Panc1 (cell line): ENCODE measurements around the gene ALAS2. TPM values are rescaled to one million over a fixed set of nuclear protein-coding genes. Genes with fewer than 3 reads are reported as not detected.

Experiments
- ATAC-seq: fragments of 200-7000 bp; cut with Tn5 transposase; 2 replicates; pipeline ENCODE4 v1.9.1; 2020; ENCODE audit warnings: mild to moderate bottlenecking, moderate library complexity
- BruUV-seq: library from RNA; stranded (reverse); fragments of 400-500 nt; replicated peaks from 2 replicates; lab custom pipeline; 2021; lab: Mats Ljungman, UMichigan
- CTCF ChIA-PET: fragments of 300-600 bp; sonication (Branson Sonifier 250); formaldehyde crosslinking; loops from one replicate; lab custom pipeline; 2022; ENCODE audit warnings: antibody characterized with exemption; lab: Charles Lee
- POLR2A ChIA-PET: fragments of 300-600 bp; sonication (Branson Sonifier 250); formaldehyde crosslinking; loops from one replicate; lab custom pipeline; 2022; ENCODE audit warnings: antibody characterized with exemption; lab: Charles Lee
- DNase-seq: peaks from one replicate; pipeline ENCODE4 v3.0.0-alpha.2; 2010; ENCODE audit warnings: low read depth, low spot score
- H3K27ac ChIP-seq: 2 replicates; pipeline ENCODE4 v1.5.1; 2011; ENCODE audit warnings: mild to moderate bottlenecking, low read length, inconsistent platforms
- H3K27me3 ChIP-seq: fragments of 200-500 bp; sonication (Bioruptor generic); 2 replicates; pipeline ENCODE4 v1.6.0; 2014; ENCODE audit warnings: low read length, inconsistent platforms; ENCODE audit not compliant: control insufficient read depth, insufficient read depth
- H3K36me3 ChIP-seq: fragments of 200-500 bp; sonication (Bioruptor generic); 2 replicates; pipeline ENCODE4 v1.5.1; 2014; ENCODE audit warnings: inconsistent platforms, mild to moderate bottlenecking, low read length, moderate library complexity; ENCODE audit not compliant: control insufficient read depth, insufficient read depth
- H3K4me1 ChIP-seq: 2 replicates; pipeline ENCODE4 v1.5.1; 2011; ENCODE audit warnings: inconsistent platforms, mild to moderate bottlenecking, low read length, moderate library complexity; ENCODE audit not compliant: control insufficient read depth, insufficient read depth
- H3K4me3 ChIP-seq, 2 experiments: 2 replicates each; pipeline ENCODE4 v1.5.1; 2011 to 2012; ENCODE audit warnings: low read depth in 2 of 2, low read length in 2 of 2, mild to moderate bottlenecking in 2 of 2, inconsistent platforms in 1 of 2, moderate library complexity in 1 of 2
- H3K9me3 ChIP-seq: fragments of 200-500 bp; sonication (Bioruptor generic); 2 replicates; pipeline ENCODE4 v1.5.1; 2014; ENCODE audit warnings: low read depth, mild to moderate bottlenecking, inconsistent platforms, low read length, moderate library complexity; ENCODE audit not compliant: control insufficient read depth, insufficient read depth
- POLR2AphosphoS5 ChIP-seq: IDR thresholded peaks from 2 replicates; pipeline ENCODE4 v1.6.1; 2012; ENCODE audit warnings: mild to moderate bottlenecking, low read depth, low read length, moderate library complexity
- SIN3A ChIP-seq: IDR thresholded peaks from 2 replicates; pipeline ENCODE4 v1.6.1; 2012; ENCODE audit warnings: low read depth, mild to moderate bottlenecking, low read length, moderate library complexity, borderline replicate concordance; ENCODE audit not compliant: insufficient read depth
- TCF7L2 ChIP-seq: IDR thresholded peaks from 2 replicates; pipeline ENCODE4 v1.6.1; 2011; ENCODE audit warnings: mild to moderate bottlenecking, low read depth, low read length, inconsistent platforms
- in situ Hi-C: cut with HindIII; loops from 2 replicates; pipeline ENCODE4 v1.10.0; 2016; ENCODE audit warnings: low sequenced_read_pairs, low pct_unique_long_range_greater_than_20kb
- intact Hi-C: fragments of 100-400 bp; cut with micrococcal nuclease; formaldehyde crosslinking; loops from one replicate; pipeline ENCODE4 v1.10.0; 2022; ENCODE audit not compliant: unreplicated experiment
- total RNA-seq: library from RNA; stranded (reverse); gene quantifications from one replicate; pipeline ENCODE4 v1.2.1, GENCODE V29; 2021; ENCODE audit not compliant: unreplicated experiment
- TF ChIP-seq, protein P1 (sequence below): fragments of 450-650 bp; IDR thresholded peaks from 2 replicates; pipeline ENCODE4 v1.5.1; 2017; ENCODE audit warnings: mild to moderate bottlenecking
- TF ChIP-seq, protein P2 (sequence below), 2 experiments: IDR thresholded peaks; 2 replicates each; pipeline ENCODE4 v1.6.1; 2011 to 2012; ENCODE audit warnings: low read depth in 2 of 2, control low read depth in 1 of 2, low read length in 1 of 2, mild to moderate bottlenecking in 1 of 2, moderate library complexity in 1 of 2; ENCODE audit not compliant: insufficient read depth in 1 of 2

Gene ALAS2
- total RNA-seq, 1 experiment from 2014 or later, result not detected

DNA sequence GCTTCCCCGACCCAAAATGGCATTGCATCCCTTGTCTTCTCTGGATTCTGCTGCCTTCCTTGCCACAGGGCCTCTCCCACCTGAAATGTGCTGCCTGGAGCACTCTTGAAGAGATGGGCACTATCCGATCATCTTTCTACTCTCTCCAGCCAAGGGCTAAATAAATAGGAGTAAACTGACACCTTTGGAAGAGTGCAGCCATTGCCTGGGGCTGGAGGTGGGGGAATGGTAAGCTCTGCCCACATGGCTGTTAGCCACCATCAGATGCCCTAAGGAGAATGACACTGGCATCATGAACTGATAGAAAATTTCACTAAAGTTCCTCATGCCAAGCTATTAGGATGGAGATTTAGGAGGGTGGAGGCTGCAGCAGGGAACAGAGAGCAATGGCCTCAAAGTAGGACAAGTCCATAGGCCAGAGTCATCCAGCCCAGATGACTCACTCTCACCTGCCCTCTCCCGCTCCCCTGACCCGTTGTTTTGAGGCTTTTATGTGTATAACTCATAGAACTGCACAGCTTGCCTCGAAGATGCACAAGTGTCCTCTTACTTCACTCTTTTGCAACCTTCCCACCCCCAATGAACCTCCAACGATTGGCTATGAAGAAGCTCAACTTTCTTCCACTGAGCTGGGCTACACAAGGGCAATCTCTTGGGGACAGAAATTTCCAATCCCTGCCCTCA is 36.0 kb downstream of the ALAS2 start:
- Histone ChIP-seq H3K36me3 (no peaks in the 10 kb centered on the region; the same call in 1 of the 2 replicates), H3K9me3 (no peaks in the 10 kb centered on the region), H3K4me3 (no peak overlapping the region), H3K4me1 (no peaks in the 10 kb centered on the region), H3K27ac (no peak overlapping the region), H3K27me3 (no peaks in the 10 kb centered on the region; the same call in 1 of the 2 replicates)
- ATAC-seq (no peak), DNase-seq (no peak)
- ChIA-PET CTCF (no interaction called here), POLR2A (no interaction called here)
- in situ Hi-C loops, result no loop called here
- intact Hi-C loops, result no loop called here
- no TSS peak for BruUV-seq
- no peak for TF ChIP-seq POLR2AphosphoS5
- TF ChIP-seq, protein P1, sequence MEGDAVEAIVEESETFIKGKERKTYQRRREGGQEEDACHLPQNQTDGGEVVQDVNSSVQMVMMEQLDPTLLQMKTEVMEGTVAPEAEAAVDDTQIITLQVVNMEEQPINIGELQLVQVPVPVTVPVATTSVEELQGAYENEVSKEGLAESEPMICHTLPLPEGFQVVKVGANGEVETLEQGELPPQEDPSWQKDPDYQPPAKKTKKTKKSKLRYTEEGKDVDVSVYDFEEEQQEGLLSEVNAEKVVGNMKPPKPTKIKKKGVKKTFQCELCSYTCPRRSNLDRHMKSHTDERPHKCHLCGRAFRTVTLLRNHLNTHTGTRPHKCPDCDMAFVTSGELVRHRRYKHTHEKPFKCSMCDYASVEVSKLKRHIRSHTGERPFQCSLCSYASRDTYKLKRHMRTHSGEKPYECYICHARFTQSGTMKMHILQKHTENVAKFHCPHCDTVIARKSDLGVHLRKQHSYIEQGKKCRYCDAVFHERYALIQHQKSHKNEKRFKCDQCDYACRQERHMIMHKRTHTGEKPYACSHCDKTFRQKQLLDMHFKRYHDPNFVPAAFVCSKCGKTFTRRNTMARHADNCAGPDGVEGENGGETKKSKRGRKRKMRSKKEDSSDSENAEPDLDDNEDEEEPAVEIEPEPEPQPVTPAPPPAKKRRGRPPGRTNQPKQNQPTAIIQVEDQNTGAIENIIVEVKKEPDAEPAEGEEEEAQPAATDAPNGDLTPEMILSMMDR, result no peak

DNA sequence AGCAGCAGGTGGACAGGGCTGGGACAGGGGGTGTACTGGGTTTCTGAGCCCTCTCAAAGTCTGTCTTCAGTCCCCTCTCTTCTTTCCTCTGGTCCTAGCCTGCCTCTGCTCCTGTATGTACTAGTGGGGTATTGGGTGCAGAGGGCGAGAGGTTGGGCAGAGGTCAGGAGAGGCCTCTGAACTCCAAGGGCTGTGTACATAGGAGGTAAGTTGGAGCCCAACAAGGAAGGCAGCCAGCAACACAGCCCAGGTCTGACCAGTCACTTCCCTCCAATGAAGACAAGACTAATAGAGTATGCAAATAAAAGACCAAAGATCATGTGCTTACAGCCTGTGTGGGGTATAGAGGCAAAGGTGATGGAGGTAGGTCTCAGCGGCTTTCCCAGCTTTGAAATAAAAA is 36.7 kb downstream of the ALAS2 start, which contains the start of gene PFKFB1:
TSS of gene PFKFB1 (minus strand) at position 90 of the 400 bp plus-strand sequence. CDS start 181 bp downstream, outside the sequence.
- ATAC-seq (no peak), DNase-seq (no peak)
- BruUV-seq, result no TSS peak
- in situ Hi-C loops (no loop called here), intact Hi-C loops (no loop called here)
- Histone ChIP-seq H3K4me3 (no peak within 1 kb of the TSS), H3K9me3 (no peaks in the 10 kb centered on the region), H3K36me3 (no peaks in the 10 kb centered on the region), H3K27ac (no peak within 1 kb of the TSS), H3K4me1 (no peaks in the 10 kb centered on the region), H3K27me3 (no peaks in the 10 kb centered on the region; the same call in 1 of the 2 replicates)
- ChIA-PET CTCF (no interaction called here), POLR2A (no interaction called here)
- TF ChIP-seq, protein P1, result no peak
- no peak for TF ChIP-seq SIN3A
- no peak for TF ChIP-seq TCF7L2
- no peak for TF ChIP-seq POLR2AphosphoS5
- TF ChIP-seq, protein P2, sequence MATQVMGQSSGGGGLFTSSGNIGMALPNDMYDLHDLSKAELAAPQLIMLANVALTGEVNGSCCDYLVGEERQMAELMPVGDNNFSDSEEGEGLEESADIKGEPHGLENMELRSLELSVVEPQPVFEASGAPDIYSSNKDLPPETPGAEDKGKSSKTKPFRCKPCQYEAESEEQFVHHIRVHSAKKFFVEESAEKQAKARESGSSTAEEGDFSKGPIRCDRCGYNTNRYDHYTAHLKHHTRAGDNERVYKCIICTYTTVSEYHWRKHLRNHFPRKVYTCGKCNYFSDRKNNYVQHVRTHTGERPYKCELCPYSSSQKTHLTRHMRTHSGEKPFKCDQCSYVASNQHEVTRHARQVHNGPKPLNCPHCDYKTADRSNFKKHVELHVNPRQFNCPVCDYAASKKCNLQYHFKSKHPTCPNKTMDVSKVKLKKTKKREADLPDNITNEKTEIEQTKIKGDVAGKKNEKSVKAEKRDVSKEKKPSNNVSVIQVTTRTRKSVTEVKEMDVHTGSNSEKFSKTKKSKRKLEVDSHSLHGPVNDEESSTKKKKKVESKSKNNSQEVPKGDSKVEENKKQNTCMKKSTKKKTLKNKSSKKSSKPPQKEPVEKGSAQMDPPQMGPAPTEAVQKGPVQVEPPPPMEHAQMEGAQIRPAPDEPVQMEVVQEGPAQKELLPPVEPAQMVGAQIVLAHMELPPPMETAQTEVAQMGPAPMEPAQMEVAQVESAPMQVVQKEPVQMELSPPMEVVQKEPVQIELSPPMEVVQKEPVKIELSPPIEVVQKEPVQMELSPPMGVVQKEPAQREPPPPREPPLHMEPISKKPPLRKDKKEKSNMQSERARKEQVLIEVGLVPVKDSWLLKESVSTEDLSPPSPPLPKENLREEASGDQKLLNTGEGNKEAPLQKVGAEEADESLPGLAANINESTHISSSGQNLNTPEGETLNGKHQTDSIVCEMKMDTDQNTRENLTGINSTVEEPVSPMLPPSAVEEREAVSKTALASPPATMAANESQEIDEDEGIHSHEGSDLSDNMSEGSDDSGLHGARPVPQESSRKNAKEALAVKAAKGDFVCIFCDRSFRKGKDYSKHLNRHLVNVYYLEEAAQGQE (IDR thresholded peaks at IDR 0.05; ENCODE audit: insufficient read depth in 1 of 2, low read depth in 2 of 2, low read length in 1 of 2), result no peak
